Neural crest cell (in vitro differentiated cells): ENCODE measurements around the gene GRAMD4. TPM values are rescaled to one million over a fixed set of nuclear protein-coding genes. Genes with fewer than 3 reads are reported as not detected.
A peak's percentile ranks its signal among the peaks of the same experiment; 100 is the strongest.

Experiments
- DNase-seq: peaks from one replicate; pipeline ENCODE4 v3.0.0; 2021; ENCODE audit warnings: low read depth, mixed read lengths, low spot score
- H3K27ac Mint-ChIP-seq: one replicate; pipeline ENCODE4 v1.8.0; 2021; ENCODE audit warnings: mild to moderate bottlenecking, mixed read lengths; ENCODE audit not compliant: unreplicated experiment
- H3K27me3 Mint-ChIP-seq: 2 replicates; pipeline ENCODE4 v1.8.0; 2021; ENCODE audit warnings: low read depth, mild to moderate bottlenecking, mixed read lengths
- H3K36me3 Mint-ChIP-seq: 2 replicates; pipeline ENCODE4 v1.8.0; 2021; ENCODE audit warnings: low read depth, mild to moderate bottlenecking, mixed read lengths
- H3K4me1 Mint-ChIP-seq: 2 replicates; pipeline ENCODE4 v1.8.0; 2021; ENCODE audit warnings: mixed read lengths
- H3K4me3 Mint-ChIP-seq: one replicate; pipeline ENCODE4 v1.8.0; 2021; ENCODE audit warnings: mild to moderate bottlenecking, mixed read lengths
- H3K9me3 Mint-ChIP-seq: 2 replicates; pipeline ENCODE4 v1.8.0; 2021; ENCODE audit warnings: mixed read lengths
- total RNA-seq: library from RNA; stranded (reverse); gene quantifications from 2 replicates; pipeline ENCODE4 v1.2.1, GENCODE V29; 2021
- TF ChIP-seq, protein P1 (sequence below): fragments of 200-600 bp; sonication (generic); conservative IDR thresholded peaks from 2 replicates; pipeline ENCODE4 v1.5.0; 2021; ENCODE audit warnings: antibody characterized with exemption, mild to moderate bottlenecking

The GRAMD4 gene
- total RNA-seq, 1 donor from 2014 or later = 34.1 TPM

- Mint-ChIP-seq H3K27me3 (peaks cover 8% of the 10 kb centered on the region), H3K4me1 (peaks cover 11% of the 10 kb centered on the region), H3K36me3 (no peaks in the 10 kb centered on the region), H3K4me3 (no peak overlapping the region), H3K27ac (peak overlapping the region; percentile 43), H3K9me3 (no peaks in the 10 kb centered on the region)
- TF ChIP-seq, protein P1, sequence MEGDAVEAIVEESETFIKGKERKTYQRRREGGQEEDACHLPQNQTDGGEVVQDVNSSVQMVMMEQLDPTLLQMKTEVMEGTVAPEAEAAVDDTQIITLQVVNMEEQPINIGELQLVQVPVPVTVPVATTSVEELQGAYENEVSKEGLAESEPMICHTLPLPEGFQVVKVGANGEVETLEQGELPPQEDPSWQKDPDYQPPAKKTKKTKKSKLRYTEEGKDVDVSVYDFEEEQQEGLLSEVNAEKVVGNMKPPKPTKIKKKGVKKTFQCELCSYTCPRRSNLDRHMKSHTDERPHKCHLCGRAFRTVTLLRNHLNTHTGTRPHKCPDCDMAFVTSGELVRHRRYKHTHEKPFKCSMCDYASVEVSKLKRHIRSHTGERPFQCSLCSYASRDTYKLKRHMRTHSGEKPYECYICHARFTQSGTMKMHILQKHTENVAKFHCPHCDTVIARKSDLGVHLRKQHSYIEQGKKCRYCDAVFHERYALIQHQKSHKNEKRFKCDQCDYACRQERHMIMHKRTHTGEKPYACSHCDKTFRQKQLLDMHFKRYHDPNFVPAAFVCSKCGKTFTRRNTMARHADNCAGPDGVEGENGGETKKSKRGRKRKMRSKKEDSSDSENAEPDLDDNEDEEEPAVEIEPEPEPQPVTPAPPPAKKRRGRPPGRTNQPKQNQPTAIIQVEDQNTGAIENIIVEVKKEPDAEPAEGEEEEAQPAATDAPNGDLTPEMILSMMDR = no peak
- DNase-seq = no peak
Observed at GRCh38 chr22:46589871-46590271, 30.3 kb upstream of the GRAMD4 start.

DNA sequence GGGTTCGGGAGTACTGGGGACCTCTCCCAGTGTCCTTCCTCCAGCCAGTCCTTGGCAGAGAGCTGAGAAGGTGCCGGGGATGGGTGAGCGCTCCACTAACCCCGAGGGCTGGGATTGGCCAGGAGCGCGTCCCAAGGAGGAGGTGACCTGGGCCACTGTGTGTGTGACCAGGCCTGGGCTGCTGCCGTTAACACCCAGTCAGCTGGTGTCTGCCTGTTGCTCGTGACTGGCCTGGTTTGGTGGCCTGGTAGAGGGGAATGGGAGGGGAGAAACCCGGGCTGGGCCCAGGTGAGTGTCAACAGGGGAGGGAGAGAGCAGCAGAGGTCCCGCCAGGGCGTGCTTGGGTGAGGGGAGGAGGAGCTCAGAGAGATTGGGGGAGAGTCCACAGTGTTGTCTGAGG, 29.9 kb upstream of the GRAMD4 start:
- H3K4me1 Mint-ChIP-seq = peaks cover 11% of the 10 kb centered on the region
- TF ChIP-seq, protein P1 = no peak
- H3K27me3 Mint-ChIP-seq = peaks cover 3% of the 10 kb centered on the region
- H3K36me3 Mint-ChIP-seq = no peaks in the 10 kb centered on the region
- H3K27ac Mint-ChIP-seq = peak overlapping the region; percentile 43
- H3K4me3 Mint-ChIP-seq = no peak overlapping the region
- no peaks in the 10 kb centered on the region for H3K9me3 Mint-ChIP-seq
- no peak for DNase-seq

GRCh38 chr22:46591930-46592329, 28.3 kb upstream of the GRAMD4 start:
- no peak for DNase-seq
- no peaks in the 10 kb centered on the region for H3K9me3 Mint-ChIP-seq
- TF ChIP-seq, protein P1 = no peak
- peaks cover 11% of the 10 kb centered on the region for H3K4me1 Mint-ChIP-seq
- H3K27ac Mint-ChIP-seq = peak overlapping the region; percentile 78
- no peaks in the 10 kb centered on the region for H3K36me3 Mint-ChIP-seq
- no peak overlapping the region for H3K4me3 Mint-ChIP-seq
- H3K27me3 Mint-ChIP-seq = no peaks in the 10 kb centered on the region

GRCh38 chr22:46592390-46592872, 27.8 kb upstream of the GRAMD4 start:
- no peaks in the 10 kb centered on the region for H3K9me3 Mint-ChIP-seq
- no peak for DNase-seq
- peak overlapping the region; percentile 78 for H3K27ac Mint-ChIP-seq
- H3K4me3 Mint-ChIP-seq = no peak overlapping the region
- H3K27me3 Mint-ChIP-seq = no peaks in the 10 kb centered on the region
- peaks cover 11% of the 10 kb centered on the region for H3K4me1 Mint-ChIP-seq
- H3K36me3 Mint-ChIP-seq = no peaks in the 10 kb centered on the region
- TF ChIP-seq, protein P1 = no peak

DNA sequence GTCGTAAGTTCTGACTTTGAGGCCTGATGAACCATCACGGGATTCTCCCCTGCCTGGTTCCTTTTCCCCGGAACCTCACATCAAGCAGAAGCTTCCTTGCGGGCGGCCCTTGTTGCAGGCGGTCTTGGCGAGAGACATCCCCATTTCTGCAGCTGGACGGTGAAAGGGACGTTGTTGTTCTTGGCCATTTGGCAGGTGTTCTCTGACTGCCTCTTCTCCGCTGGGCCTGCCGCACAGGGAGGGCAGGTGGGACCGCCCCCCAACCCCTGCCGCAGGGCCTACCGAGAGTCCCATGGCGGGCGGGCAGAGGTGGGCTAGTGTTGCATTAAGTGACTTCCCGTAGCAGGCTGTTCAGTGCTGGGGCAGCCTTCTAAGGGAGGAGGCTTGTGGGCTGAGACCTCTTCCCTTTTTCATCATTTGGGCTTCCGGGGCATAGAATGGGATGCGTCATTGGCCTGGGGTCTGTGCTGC, 26.9 kb upstream of the GRAMD4 start:
- Mint-ChIP-seq H3K36me3 (no peaks in the 10 kb centered on the region), H3K4me1 (peaks cover 11% of the 10 kb centered on the region), H3K9me3 (no peaks in the 10 kb centered on the region), H3K27me3 (no peaks in the 10 kb centered on the region), H3K27ac (no peak overlapping the region), H3K4me3 (no peak overlapping the region)
- DNase-seq = no peak
- TF ChIP-seq, protein P1 = no peak
